ENCODE results near the gene AOC2. TPM values are rescaled to one million over a fixed set of nuclear protein-coding genes. Genes with fewer than 3 reads are reported as not detected.
"Not testable (repeated sequence)": the region's sequence is repeated elsewhere in the genome, so short reads cannot be mapped to it uniquely, and the experiment has no call there.

Gene AOC2
- total RNA-seq, 6 experiments from 2014 or later: 0.20 to 0.78 (median 0.41) TPM

- no peak; the same call in 1 of the 2 replicates for TF ChIP-seq CTCF (IDR thresholded peaks at IDR 0.05)
- H3K9me3 Mint-ChIP-seq: no peaks in the 10 kb centered on the region
- no peaks in the 10 kb centered on the region for H3K36me3 Mint-ChIP-seq (ENCODE audit: low read depth)
- DNase-seq: no peak
- H3K27ac Mint-ChIP-seq: no peak overlapping the region
- no peak overlapping the region for H3K4me3 Mint-ChIP-seq
- peaks cover 7% of the 10 kb centered on the region; the same call in 1 of the 2 replicates for H3K4me1 Mint-ChIP-seq (ENCODE audit: low read depth)
- H3K27me3 Mint-ChIP-seq (ENCODE audit: insufficient read depth): peaks cover 43% of the 10 kb centered on the region
These were observed 34.7 kb downstream of the AOC2 start for GRCh38 chr17:42878924-42879595.

GRCh38 chr17:42879596-42879985 lies 35.2 kb downstream of the AOC2 start:
- Mint-ChIP-seq H3K9me3 (no peaks in the 10 kb centered on the region), H3K27me3 (ENCODE audit: insufficient read depth) (peaks cover 44% of the 10 kb centered on the region), H3K4me1 (ENCODE audit: low read depth) (peaks cover 12% of the 10 kb centered on the region; the same call in 1 of the 2 replicates), H3K27ac (no peak overlapping the region), H3K4me3 (no peak overlapping the region), H3K36me3 (ENCODE audit: low read depth) (no peaks in the 10 kb centered on the region)
- TF ChIP-seq CTCF (IDR thresholded peaks at IDR 0.05): no peak
- DNase-seq: peak; percentile 70

GRCh38 chr17:42880776-42881310 lies 36.5 kb downstream of the AOC2 start:
- H3K4me3 Mint-ChIP-seq: no peak overlapping the region

GRCh38 chr17:42881706-42882105 lies 37.3 kb downstream of the AOC2 start:
- H3K36me3 Mint-ChIP-seq (ENCODE audit: low read depth); H3K4me3 Mint-ChIP-seq; DNase-seq; H3K27ac Mint-ChIP-seq; H3K9me3 Mint-ChIP-seq: not testable (repeated sequence)
- H3K27me3 Mint-ChIP-seq (ENCODE audit: insufficient read depth): peaks cover 40% of the 10 kb centered on the region
- H3K4me1 Mint-ChIP-seq (ENCODE audit: low read depth): peaks cover 12% of the 10 kb centered on the region; the same call in 1 of the 2 replicates

More at GRCh38 chr17:42880776-42881310, 36.5 kb downstream of the AOC2 start:
- no peak for TF ChIP-seq CTCF (IDR thresholded peaks at IDR 0.05)
- H3K27me3 Mint-ChIP-seq (ENCODE audit: insufficient read depth): peaks cover 37% of the 10 kb centered on the region
- no peak for DNase-seq
- H3K4me1 Mint-ChIP-seq (ENCODE audit: low read depth): peaks cover 12% of the 10 kb centered on the region; the same call in 1 of the 2 replicates
- no peaks in the 10 kb centered on the region for H3K9me3 Mint-ChIP-seq
- H3K36me3 Mint-ChIP-seq (ENCODE audit: low read depth): no peaks in the 10 kb centered on the region
- no peak overlapping the region for H3K27ac Mint-ChIP-seq

- H3K27me3 Mint-ChIP-seq (ENCODE audit: insufficient read depth): peaks cover 36% of the 10 kb centered on the region
- H3K4me3 Mint-ChIP-seq: no peak overlapping the region
- no peaks in the 10 kb centered on the region for H3K36me3 Mint-ChIP-seq (ENCODE audit: low read depth)
- no peak overlapping the region for H3K27ac Mint-ChIP-seq
- no peaks in the 10 kb centered on the region for H3K9me3 Mint-ChIP-seq
- no peak for DNase-seq
- no peak for TF ChIP-seq CTCF (IDR thresholded peaks at IDR 0.05)
- peaks cover 12% of the 10 kb centered on the region; the same call in 1 of the 2 replicates for H3K4me1 Mint-ChIP-seq (ENCODE audit: low read depth)
These were observed 37.8 kb downstream of the AOC2 start for GRCh38 chr17:42882166-42882565.
